Activated T-cell treated with anti-CD3 and anti-CD28 coated beads, Interleukin-2, amount 50 U/mL, for 24 hours (primary cell): Measurements from ENCODE around the gene MMP17.

Experiments
- DNase-seq: peaks from one replicate; pipeline ENCODE4 v3.0.0-alpha.2; 2020
- H3K27ac Mint-ChIP-seq: 2 replicates; pipeline ENCODE4 v1.8.0; 2020; ENCODE audit warnings: mild to moderate bottlenecking, mixed read lengths
- H3K27me3 Mint-ChIP-seq: 2 replicates; pipeline ENCODE4 v1.8.0; 2020; ENCODE audit warnings: mixed read lengths
- H3K36me3 Mint-ChIP-seq: 2 replicates; pipeline ENCODE4 v1.8.0; 2020; ENCODE audit warnings: low read depth, mixed read lengths
- H3K4me1 Mint-ChIP-seq: 2 replicates; pipeline ENCODE4 v1.8.0; 2020; ENCODE audit warnings: low read depth, mixed read lengths
- H3K4me3 Mint-ChIP-seq: 2 replicates; pipeline ENCODE4 v1.8.0; 2020; ENCODE audit warnings: mild to moderate bottlenecking, moderate library complexity, mixed read lengths
- H3K9me3 Mint-ChIP-seq: 2 replicates; pipeline ENCODE4 v1.8.0; 2020; ENCODE audit warnings: mixed read lengths

The MMP17 gene

DNA sequence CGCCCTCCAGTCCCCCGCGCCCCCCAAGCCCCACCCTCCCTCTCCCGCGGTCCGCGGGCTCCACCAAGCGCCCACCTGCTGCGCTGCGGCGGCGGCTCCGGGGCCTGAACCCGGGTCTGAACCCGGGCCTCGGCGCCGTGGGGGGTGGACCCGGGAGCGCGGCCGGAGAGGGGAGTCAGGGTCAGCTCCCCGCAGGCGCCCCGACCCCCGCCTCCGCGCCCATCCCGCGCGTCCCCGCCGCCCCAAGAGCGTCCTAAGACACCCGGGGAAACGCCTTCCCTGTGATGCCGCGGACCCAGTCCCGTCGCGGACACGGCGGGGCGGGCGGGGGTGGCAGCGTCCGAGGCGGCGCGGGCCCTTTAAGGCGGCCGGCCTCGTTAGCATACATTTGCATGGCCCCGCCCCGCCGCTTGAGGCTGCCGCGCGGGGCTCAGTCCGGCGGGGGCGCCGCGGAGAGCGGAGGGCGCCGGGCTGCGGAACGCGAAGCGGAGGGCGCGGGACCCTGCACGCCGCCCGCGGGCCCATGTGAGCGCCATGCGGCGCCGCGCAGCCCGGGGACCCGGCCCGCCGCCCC lies at the start of gene MMP17:
TSS of gene MMP17 (plus strand) at position 433 of the 574 bp plus-strand sequence. CDS start at position 535, 102 bp downstream.
- H3K4me1 Mint-ChIP-seq, result peaks cover 14% of the 10 kb centered on the region
- no peak within 1 kb of the TSS for H3K27ac Mint-ChIP-seq
- peak; percentile 51 for DNase-seq
- no peaks in the 10 kb centered on the region for H3K36me3 Mint-ChIP-seq
- H3K9me3 Mint-ChIP-seq, result no peaks in the 10 kb centered on the region
- peak within 1 kb of the TSS; percentile 55 for H3K4me3 Mint-ChIP-seq
- peaks cover 58% of the 10 kb centered on the region for H3K27me3 Mint-ChIP-seq

DNA sequence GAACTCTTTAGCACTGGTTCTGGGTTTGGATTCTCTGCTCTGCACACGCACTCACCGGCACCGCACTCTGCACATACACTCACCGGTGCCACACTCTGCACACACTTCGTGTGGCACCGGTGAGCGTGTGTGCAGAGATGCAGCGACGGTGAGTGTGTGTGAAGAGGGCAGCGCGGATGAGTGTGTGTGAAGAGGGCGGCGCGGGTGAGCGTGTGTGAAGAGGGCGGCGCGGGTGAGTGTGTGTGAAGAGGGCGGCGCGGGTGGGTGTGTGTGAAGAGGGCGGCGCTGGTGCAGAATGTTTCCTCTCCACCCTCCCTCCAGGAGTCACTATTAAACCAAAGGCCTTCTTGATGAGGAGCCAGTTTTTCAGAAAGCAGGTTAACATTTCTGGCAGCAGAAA lies 49.2 kb upstream of the MMP17 start:
- no peak overlapping the region for H3K4me3 Mint-ChIP-seq
- peak overlapping the region; percentile 14 for H3K27ac Mint-ChIP-seq
- no peaks in the 10 kb centered on the region for H3K27me3 Mint-ChIP-seq
- H3K9me3 Mint-ChIP-seq, result no peaks in the 10 kb centered on the region
- H3K4me1 Mint-ChIP-seq, result peaks cover 25% of the 10 kb centered on the region
- H3K36me3 Mint-ChIP-seq, result peaks cover 82% of the 10 kb centered on the region
- DNase-seq, result no peak

DNA sequence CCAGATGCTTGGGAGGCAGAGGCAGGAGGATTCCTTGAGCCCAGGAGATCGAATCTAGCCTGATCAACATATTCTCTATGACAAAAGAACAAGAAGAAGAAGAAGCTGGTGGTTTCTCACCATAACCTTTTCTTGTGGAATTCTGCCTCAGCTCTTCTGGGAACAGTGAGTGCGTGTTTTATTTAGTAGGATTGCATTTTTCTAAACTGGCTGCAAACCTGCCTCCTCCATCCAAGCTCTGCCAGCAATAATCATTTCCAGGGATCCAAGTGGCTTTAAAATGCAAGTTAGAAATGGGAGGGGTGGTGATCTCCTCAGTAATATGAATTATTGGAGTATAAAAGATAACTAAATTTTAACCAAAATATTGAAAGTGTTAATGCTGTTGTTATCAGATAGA lies 46.1 kb upstream of the MMP17 start:
- H3K27ac Mint-ChIP-seq, result peak overlapping the region; percentile 52

DNA sequence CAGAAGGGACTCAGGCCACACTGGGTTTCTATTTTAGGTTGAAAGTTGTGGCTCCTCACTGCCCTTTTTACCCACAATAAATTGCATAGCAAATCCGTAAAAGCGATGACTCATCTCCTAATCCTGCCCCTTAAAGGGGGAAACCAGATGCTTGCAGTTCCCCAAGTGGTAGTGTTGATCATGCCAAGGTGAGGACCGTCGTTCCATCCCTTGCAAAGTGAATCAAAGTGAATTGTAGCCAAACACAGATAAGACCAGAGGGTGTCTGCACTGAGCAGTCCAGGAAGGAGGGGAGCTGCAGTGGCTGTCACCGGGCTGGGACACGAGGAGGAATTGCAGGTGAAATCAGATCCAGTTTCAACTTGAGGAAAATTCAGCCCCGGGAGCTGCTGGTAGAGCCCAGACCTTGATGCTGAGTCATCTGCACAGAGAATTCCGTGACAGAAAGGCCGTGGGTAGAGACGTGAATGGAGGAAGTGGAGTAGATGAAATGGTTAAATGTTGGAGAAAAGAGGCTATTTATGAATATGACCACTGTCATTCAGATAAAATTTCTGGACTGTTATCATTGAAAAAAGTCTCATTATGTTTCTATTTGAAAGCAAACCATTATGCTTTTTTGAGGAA lies 44.2 kb upstream of the MMP17 start:
- H3K4me1 Mint-ChIP-seq, result peaks cover 1% of the 10 kb centered on the region
- peaks cover 84% of the 10 kb centered on the region for H3K36me3 Mint-ChIP-seq
- DNase-seq, result no peak
- peak overlapping the region; percentile 70 for H3K27ac Mint-ChIP-seq
- H3K27me3 Mint-ChIP-seq, result no peaks in the 10 kb centered on the region
- no peaks in the 10 kb centered on the region for H3K9me3 Mint-ChIP-seq
- no peak overlapping the region for H3K4me3 Mint-ChIP-seq

More for the DNA sequence above, 46.1 kb upstream of the MMP17 start:
- H3K27me3 Mint-ChIP-seq, result no peaks in the 10 kb centered on the region
- peaks cover 1% of the 10 kb centered on the region for H3K4me1 Mint-ChIP-seq
- no peak for DNase-seq
- peaks cover 85% of the 10 kb centered on the region for H3K36me3 Mint-ChIP-seq
- no peak overlapping the region for H3K4me3 Mint-ChIP-seq
- no peaks in the 10 kb centered on the region for H3K9me3 Mint-ChIP-seq

DNA sequence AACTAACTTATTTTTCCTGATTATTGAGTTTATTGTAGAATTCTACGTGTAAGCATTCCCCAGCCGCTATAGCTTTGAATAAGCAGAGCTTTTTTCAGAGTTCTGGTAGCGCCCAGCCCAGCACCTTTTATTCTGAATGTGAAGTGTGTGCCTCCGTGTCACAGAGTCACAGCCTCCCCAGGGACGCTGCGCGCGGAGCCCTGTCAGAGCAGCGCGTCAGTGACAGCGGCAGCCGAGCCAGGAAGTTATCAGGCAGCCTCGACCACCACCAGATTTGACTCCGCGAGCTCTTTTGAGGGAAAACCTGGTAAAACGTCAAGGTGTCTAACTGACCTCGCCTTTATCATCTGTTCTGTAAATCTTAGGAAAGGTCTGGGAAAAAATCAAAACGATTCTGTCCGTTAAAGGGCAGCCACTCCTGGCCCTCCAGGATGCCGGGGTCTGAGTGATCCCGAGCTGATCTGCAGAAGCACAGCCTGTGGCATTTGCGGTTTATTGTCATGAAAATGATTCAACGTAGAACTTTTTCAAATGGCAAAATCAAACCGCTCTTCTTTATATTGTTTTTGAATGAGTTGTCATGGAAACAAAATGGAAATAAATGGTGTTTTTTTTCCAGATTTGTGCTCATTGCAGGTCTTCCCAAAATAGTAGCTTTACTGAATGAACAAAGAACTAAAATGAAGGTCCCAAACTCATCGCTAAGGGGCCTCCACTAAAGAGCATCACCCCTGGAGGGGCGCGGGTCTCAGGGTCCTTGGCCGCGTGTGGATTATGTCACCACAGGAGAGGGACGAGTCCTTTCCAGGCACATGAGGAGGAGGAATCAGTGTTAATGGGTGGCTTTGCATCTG lies 43.1 kb upstream of the MMP17 start:
- DNase-seq, result no peak
- H3K4me1 Mint-ChIP-seq, result peaks cover 1% of the 10 kb centered on the region
- H3K27ac Mint-ChIP-seq, result no peak overlapping the region
- no peaks in the 10 kb centered on the region for H3K27me3 Mint-ChIP-seq
- peaks cover 85% of the 10 kb centered on the region for H3K36me3 Mint-ChIP-seq
- H3K9me3 Mint-ChIP-seq, result no peaks in the 10 kb centered on the region
- H3K4me3 Mint-ChIP-seq, result no peak overlapping the region

DNA sequence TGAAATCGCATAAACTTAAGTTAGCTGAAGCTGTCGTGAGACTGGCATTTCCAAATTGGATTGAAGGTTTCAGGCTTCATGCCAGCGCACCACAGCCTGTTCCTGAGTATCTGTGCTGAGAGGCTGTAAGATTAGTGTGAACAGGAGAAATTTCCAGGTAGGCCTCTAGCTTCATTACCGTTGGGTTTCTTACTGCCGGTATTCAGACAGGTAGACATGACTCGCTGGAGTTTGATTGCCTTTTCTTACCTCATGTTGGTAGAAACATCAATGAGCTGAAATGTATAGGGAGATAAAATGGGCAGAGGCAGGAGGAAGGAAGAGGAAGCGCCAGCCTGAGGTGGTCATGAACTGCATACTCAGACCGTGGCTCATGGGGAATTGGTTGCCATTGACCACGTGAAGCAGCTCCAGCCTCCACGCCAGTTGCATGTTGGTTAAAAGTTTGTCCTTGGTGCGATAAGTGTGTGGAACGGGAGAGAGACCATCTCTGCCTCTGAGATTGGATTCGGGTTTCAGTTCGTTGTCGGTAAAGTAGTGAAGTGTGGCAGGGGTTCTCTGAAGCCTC lies 42.3 kb upstream of the MMP17 start:
- peak overlapping the region; percentile 42 for H3K27ac Mint-ChIP-seq
- peaks cover 85% of the 10 kb centered on the region for H3K36me3 Mint-ChIP-seq
- peaks cover 1% of the 10 kb centered on the region for H3K4me1 Mint-ChIP-seq
- no peak for DNase-seq
- no peak overlapping the region for H3K4me3 Mint-ChIP-seq
- H3K9me3 Mint-ChIP-seq, result no peaks in the 10 kb centered on the region
- no peaks in the 10 kb centered on the region for H3K27me3 Mint-ChIP-seq

DNA sequence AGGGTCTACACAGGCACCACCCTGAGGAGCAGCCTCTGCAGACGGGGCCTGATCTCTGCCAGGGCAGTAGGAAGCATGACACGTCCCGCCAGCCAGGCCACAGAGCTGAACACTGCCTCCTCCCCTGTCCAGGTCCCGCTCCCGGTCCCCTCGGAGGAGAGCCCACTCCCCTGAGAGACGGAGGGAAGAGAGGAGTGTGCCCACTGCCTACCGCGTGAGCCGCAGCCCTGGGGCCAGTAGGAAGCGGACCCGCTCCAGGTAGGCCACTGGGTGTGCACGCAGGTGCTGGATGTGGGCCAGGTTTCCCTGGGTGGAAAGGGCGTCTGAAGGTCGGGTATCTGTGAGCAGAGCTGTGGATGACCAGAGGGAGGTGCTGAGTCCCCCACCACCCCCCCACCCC lies 41.9 kb upstream of the MMP17 start:
- peaks cover 1% of the 10 kb centered on the region for H3K4me1 Mint-ChIP-seq
- no peaks in the 10 kb centered on the region for H3K9me3 Mint-ChIP-seq
- peaks cover 89% of the 10 kb centered on the region for H3K36me3 Mint-ChIP-seq
- no peak for DNase-seq
- H3K27me3 Mint-ChIP-seq, result no peaks in the 10 kb centered on the region
- no peak overlapping the region for H3K4me3 Mint-ChIP-seq
- peak overlapping the region; percentile 42 for H3K27ac Mint-ChIP-seq

DNA sequence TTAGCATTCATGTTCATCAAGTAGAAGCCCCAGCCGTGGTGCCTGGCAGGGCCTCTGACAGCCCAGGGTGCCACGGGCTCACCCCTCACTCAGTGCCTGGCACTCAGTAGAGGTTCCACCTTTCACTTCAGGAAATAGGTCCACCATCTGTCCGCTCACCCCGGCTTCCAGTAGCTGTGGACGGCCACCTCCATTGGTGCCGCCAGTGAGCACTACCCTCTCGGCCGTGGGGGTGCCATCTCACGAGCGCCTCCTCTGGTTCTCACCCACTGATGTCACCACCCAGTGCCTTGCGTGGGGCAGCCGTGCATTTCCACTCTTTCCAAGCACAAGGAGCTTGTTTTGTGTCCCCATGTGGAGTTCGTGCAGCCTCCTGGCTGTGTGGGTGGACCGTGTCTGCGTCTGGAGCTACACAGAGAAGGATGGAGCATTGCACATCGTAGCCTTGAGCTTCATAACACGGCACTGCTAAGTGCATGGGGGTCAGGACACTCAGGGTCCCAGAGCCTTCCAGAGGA lies 41.0 kb upstream of the MMP17 start:
- peaks cover 1% of the 10 kb centered on the region for H3K4me1 Mint-ChIP-seq
- no peak for DNase-seq
- H3K36me3 Mint-ChIP-seq, result peaks cover 89% of the 10 kb centered on the region
- no peaks in the 10 kb centered on the region for H3K9me3 Mint-ChIP-seq
- H3K27ac Mint-ChIP-seq, result no peak overlapping the region
- H3K27me3 Mint-ChIP-seq, result no peaks in the 10 kb centered on the region
- no peak overlapping the region for H3K4me3 Mint-ChIP-seq

DNA sequence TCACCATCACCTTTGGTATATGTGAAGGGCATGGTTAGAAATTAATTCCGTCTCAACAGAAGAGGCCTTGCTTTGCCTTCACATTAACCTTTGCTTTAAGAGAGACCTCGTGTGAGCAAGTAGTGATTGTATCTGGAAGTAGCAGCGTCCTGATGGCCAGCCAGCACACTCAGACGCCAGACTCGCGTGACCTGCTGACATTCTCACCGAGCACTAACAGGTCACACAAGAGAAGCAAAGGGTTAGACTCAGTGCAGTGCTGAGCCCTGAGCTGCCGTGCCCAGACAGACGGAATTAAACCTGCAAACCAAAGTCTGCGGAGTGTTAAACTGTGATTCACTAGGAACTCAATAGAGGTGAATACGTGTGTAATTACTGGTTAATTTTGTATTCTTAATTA lies 40.1 kb upstream of the MMP17 start:
- no peak overlapping the region for H3K27ac Mint-ChIP-seq
- H3K4me3 Mint-ChIP-seq, result no peak overlapping the region
- DNase-seq, result no peak
- H3K27me3 Mint-ChIP-seq, result no peaks in the 10 kb centered on the region
- peaks cover 94% of the 10 kb centered on the region for H3K36me3 Mint-ChIP-seq
- no peaks in the 10 kb centered on the region for H3K9me3 Mint-ChIP-seq
- peaks cover 1% of the 10 kb centered on the region for H3K4me1 Mint-ChIP-seq

DNA sequence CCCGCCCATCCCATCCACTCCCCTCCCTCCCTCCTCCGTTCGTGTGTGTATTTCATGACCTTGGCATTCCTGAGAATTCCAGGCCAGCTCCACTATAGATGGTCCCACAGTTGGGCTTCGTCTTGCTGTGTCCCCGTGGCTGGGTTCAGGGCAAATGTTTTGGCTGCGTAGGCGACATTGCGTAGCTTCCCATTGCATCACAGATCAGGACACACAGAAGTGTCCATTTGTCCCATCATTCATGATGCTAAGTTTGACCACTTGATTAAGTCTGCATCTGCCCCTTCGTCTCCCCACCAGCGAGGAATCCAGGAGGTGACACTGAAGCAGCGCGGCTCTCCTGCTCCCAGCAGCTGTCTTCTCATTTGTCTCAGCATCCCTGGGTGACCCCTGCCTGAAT lies 38.6 kb upstream of the MMP17 start:
- H3K4me1 Mint-ChIP-seq, result no peaks in the 10 kb centered on the region
- no peak overlapping the region for H3K4me3 Mint-ChIP-seq
- no peaks in the 10 kb centered on the region for H3K9me3 Mint-ChIP-seq
- no peaks in the 10 kb centered on the region for H3K27me3 Mint-ChIP-seq
- no peak overlapping the region for H3K27ac Mint-ChIP-seq
- peaks cover 96% of the 10 kb centered on the region for H3K36me3 Mint-ChIP-seq
- no peak for DNase-seq

DNA sequence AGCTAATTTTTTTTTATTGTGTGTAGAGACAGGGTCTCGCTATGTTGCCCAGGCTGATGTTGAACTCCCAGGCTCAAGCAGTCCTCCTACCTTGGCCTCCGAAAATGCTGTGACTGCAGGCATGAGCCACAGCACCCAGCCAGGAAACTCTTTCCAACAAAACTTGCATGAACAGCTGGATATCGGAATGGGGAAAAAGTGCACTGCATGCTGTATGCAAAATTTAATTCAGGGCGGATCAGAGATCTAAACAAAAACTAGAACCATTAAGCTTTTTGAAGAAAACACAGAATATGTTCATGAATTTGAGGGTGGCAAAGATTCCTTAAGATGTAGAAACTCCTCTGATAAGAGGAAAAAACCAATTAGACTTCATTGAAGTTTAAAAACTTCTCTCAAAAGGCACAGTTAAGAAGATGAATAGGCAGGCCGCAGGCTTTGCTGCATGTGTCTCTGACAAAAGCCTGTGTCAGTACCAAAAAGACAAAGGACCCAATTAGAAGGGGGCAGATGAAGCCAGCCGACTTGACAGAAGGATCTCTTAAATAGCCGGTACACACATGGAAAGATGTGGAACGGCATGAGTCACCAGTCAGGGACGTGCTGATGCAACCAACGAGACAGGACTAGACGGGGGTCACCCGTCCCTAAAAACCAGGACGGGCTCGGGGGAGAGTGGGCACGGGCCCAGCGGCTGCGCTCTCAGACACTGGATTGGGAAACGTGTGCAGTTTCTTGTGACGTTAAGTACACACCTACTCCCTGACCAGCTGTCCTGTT lies 34.8 kb upstream of the MMP17 start:
- Mint-ChIP-seq H3K36me3 (peaks cover 92% of the 10 kb centered on the region), H3K27me3 (no peaks in the 10 kb centered on the region), H3K4me1 (no peaks in the 10 kb centered on the region), H3K27ac (peak overlapping the region; percentile 47), H3K4me3 (no peak overlapping the region), H3K9me3 (no peaks in the 10 kb centered on the region)
- no peak for DNase-seq

DNA sequence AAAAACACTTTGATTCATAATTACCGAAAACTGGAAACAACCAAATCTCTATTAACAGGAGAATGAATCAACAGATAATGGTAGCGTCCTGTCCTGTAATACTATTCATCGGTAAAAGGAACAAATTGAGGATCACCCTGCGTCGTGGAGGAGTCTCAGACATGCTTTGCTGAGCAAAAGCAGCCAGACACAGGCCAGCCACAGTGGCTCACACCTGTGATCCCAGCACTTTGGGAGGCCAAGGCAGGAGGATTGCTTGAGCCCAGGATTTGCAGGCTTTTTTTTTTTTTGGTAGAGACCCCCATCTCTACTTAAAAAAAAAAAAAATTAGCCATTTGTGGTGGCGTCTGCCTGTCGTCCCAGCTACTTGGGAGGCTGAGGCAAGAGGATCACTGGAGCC lies 34.1 kb upstream of the MMP17 start:
- no peak overlapping the region for H3K4me3 Mint-ChIP-seq
- H3K4me1 Mint-ChIP-seq, result no peaks in the 10 kb centered on the region
- H3K27me3 Mint-ChIP-seq, result no peaks in the 10 kb centered on the region
- DNase-seq, result no peak
- H3K27ac Mint-ChIP-seq, result peak overlapping the region; percentile 47
- no peaks in the 10 kb centered on the region for H3K9me3 Mint-ChIP-seq
- peaks cover 92% of the 10 kb centered on the region for H3K36me3 Mint-ChIP-seq

DNA sequence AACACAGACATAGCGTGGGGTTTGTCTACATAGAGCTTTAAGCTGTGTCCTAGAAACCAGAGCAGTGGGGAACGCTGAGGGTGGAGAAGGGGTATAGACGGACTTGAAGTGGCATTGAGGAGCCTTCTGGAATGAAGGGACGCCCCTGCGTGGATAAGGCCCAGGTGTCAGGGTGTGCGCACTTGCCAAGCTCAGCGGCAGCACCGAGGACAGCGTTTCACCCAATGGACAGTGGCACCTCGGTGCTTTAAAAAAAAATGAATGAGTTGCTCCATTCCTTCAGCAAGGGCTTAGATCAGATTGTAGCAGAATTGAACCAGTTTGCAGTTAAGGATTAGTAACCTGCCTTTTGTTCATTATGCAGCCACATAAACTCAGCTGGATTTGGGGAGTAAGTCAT lies 33.6 kb upstream of the MMP17 start:
- Mint-ChIP-seq H3K27ac (no peak overlapping the region), H3K27me3 (no peaks in the 10 kb centered on the region), H3K9me3 (no peaks in the 10 kb centered on the region), H3K4me3 (no peak overlapping the region), H3K4me1 (no peaks in the 10 kb centered on the region), H3K36me3 (peaks cover 93% of the 10 kb centered on the region)
- DNase-seq, result no peak

DNA sequence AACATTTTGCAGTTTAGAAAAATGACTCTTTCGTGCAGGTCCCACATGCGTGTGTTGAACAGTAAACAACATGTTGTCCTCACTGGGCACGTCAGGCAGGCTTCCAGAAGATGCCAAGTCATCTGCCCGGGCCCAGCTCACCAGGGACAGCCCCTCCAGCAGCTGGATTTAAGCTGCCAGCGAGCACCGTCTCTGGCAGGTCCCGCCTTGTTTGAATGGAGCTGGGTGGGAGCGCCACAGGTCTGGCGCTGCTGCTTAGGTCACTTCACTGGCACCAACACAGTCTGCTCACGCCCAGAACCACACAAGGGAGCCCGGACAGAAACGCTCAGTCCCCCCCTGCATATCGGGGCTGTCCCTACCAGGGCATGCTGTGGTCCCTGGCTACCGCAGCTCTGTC lies 33.1 kb upstream of the MMP17 start:
- H3K27ac Mint-ChIP-seq, result no peak overlapping the region
- no peaks in the 10 kb centered on the region for H3K4me1 Mint-ChIP-seq
- H3K36me3 Mint-ChIP-seq, result peaks cover 93% of the 10 kb centered on the region
- DNase-seq, result no peak
- H3K27me3 Mint-ChIP-seq, result no peaks in the 10 kb centered on the region
- no peaks in the 10 kb centered on the region for H3K9me3 Mint-ChIP-seq
- no peak overlapping the region for H3K4me3 Mint-ChIP-seq
